PFSK-1 (cell line): ENCODE results near the gene TRIM49D2.
"Not testable (repeated sequence)": the region's sequence is repeated elsewhere in the genome, so short reads cannot be mapped to it uniquely, and the experiment has no call there.

Experiments used
- FOXP2 ChIP-seq: optimal IDR thresholded peaks from 2 replicates; pipeline ENCODE3; 2011; ENCODE audit warnings: borderline replicate concordance, control low read depth, inconsistent platforms; ENCODE audit not compliant: insufficient read depth; ENCODE audit errors: extremely low read length, extremely low read depth
- POLR2AphosphoS5 ChIP-seq: IDR thresholded peaks from 2 replicates; pipeline ENCODE4 v1.6.1; 2012; ENCODE audit warnings: low read depth, mild to moderate bottlenecking, control low read depth, low read length, moderate library complexity
- SIN3A ChIP-seq: IDR thresholded peaks from 2 replicates; pipeline ENCODE4 v1.6.1; 2012; ENCODE audit warnings: mild to moderate bottlenecking, low read length, moderate library complexity, borderline replicate concordance; ENCODE audit not compliant: insufficient read depth
- TAF1 ChIP-seq: IDR thresholded peaks from 2 replicates; pipeline ENCODE4 v1.6.1; 2012; ENCODE audit warnings: low read length, control low read depth, borderline replicate concordance; ENCODE audit not compliant: insufficient read depth
- TF ChIP-seq, protein P1 (sequence below), 2 experiments: IDR thresholded peaks; 2 replicates each; pipeline versions ENCODE4 v1.6.1 to v1.8.0; 2011 to 2012; ENCODE audit warnings: low read depth in 2 of 2, low read length in 2 of 2, control low read depth in 1 of 2, inconsistent platforms in 1 of 2, mild to moderate bottlenecking in 1 of 2, moderate library complexity in 1 of 2; ENCODE audit not compliant: insufficient read depth in 1 of 2

DNA sequence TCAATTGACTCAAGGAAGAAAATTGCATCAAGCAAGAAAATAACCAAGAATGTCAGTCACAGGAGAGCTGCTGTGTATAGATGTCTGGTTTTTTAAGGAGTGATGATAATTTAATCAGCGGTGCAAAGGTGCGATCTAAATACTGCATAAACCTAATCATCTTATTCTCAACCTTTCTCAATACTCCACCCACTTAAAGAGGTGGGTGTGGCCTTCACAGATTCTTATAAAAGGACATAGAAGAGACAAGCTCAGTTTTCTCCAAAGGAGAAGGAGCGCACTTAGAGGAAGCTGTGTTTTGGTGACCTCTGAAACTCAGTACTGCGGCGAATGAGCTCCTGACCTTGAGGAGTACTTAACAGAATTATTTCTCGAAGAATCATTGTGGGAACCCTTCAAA lies at the start of gene TRIM49D2:
- not testable (repeated sequence) for TF ChIP-seq POLR2AphosphoS5, SIN3A, TAF1, FOXP2
- TF ChIP-seq, protein P1, sequence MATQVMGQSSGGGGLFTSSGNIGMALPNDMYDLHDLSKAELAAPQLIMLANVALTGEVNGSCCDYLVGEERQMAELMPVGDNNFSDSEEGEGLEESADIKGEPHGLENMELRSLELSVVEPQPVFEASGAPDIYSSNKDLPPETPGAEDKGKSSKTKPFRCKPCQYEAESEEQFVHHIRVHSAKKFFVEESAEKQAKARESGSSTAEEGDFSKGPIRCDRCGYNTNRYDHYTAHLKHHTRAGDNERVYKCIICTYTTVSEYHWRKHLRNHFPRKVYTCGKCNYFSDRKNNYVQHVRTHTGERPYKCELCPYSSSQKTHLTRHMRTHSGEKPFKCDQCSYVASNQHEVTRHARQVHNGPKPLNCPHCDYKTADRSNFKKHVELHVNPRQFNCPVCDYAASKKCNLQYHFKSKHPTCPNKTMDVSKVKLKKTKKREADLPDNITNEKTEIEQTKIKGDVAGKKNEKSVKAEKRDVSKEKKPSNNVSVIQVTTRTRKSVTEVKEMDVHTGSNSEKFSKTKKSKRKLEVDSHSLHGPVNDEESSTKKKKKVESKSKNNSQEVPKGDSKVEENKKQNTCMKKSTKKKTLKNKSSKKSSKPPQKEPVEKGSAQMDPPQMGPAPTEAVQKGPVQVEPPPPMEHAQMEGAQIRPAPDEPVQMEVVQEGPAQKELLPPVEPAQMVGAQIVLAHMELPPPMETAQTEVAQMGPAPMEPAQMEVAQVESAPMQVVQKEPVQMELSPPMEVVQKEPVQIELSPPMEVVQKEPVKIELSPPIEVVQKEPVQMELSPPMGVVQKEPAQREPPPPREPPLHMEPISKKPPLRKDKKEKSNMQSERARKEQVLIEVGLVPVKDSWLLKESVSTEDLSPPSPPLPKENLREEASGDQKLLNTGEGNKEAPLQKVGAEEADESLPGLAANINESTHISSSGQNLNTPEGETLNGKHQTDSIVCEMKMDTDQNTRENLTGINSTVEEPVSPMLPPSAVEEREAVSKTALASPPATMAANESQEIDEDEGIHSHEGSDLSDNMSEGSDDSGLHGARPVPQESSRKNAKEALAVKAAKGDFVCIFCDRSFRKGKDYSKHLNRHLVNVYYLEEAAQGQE (IDR thresholded peaks at IDR 0.05; ENCODE audit: insufficient read depth in 1 of 2, low read depth in 2 of 2, low read length in 2 of 2): not testable (repeated sequence)
